Mesenteric fat pad (tissue), 1 donor: ENCODE results near the gene SYT1. TPM values are rescaled to one million over a fixed set of nuclear protein-coding genes. Genes with fewer than 3 reads are reported as not detected.

Source experiments
- DNase-seq: peaks from one replicate; pipeline ENCODE4 v3.0.0-alpha.2; 2020; ENCODE audit warnings: low spot score
- total RNA-seq: library from RNA; stranded (reverse); fragmentation: NEBNext Ultra II Directional; extraction: Animal tissue kit (Norgen Biotek cat#: 25700); gene quantifications from one replicate; pipeline ENCODE4 v1.2.1, GENCODE V29; 2021
- donor health status: DM: yes; HTN: yes; CAD: no.

The SYT1 gene
- total RNA-seq, 1 donor from 2014 or later = 0.87 TPM

DNA sequence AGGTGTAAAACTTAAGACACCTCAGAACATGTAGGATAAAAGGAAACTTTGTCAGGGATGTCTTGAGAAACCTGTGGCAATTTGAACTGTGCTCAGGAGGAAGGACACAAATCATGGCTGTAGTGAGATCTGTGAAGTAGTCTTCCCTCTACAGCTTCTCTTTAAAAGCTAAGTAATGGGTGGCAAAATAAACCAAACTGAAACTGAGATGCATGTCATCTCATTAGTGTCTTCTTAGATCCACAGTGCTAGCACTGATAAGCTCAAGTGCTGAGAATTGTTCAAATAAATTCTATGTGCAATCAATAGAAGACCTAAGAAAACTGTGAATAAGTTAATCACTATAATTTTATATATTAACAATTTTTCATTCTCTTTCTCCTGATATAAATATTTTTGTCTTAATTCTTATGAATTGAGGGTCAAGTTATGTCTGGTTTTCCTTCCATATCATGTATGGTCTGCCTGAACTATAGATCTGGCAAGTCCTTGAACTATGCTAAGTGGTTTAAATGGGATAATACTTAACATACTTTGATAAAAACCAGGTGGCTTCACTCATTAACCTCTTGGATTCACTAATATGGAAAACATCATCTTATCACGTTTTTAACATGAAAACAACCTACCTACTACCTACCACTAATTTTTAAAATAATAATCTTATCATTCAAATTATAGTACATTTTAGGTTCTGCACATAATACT lies 27.2 kb downstream of the SYT1 start:
- DNase-seq = no peak

DNA sequence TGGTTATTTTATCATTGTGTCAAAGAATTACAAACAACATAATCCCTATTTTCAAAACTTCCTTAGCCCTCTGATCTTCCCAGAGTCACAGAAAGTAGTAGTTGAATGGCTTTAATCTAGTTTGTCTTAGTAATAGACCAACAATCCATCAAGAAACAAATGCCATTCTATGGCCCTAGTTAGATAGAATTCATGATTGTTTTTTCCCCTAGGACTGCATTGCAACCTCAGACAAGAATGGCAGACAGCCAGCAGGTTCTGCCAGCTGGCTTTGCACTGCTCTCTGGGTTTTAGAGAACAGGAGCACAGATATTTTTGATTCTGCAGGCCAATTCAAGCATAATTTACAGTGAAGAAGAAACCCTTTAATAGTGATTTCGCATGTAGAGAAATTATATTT lies 33.8 kb downstream of the SYT1 start:
- no peak for DNase-seq

DNA sequence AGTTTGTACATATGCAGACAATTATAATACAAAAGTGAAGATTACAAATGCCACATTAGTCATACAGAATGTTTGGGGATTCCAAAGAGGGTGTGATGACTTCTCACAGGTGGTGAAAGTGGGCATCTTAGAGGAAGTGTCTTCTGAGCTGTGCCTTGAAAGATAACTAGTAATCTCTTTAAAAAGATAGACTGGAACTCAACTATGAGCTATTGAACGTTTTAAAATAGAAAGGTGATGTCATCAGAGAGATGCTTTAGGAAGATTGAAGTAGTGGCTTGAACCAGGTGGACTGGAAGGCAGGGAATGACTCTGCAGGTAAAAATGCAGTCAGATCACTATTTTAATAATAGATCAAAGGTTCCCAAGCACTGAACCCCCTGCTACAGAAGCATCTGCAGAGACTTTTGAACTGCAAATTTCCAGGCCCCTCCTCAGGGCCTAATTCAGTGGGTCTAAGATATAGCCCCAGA lies 50.3 kb downstream of the SYT1 start:
- no peak for DNase-seq

DNA sequence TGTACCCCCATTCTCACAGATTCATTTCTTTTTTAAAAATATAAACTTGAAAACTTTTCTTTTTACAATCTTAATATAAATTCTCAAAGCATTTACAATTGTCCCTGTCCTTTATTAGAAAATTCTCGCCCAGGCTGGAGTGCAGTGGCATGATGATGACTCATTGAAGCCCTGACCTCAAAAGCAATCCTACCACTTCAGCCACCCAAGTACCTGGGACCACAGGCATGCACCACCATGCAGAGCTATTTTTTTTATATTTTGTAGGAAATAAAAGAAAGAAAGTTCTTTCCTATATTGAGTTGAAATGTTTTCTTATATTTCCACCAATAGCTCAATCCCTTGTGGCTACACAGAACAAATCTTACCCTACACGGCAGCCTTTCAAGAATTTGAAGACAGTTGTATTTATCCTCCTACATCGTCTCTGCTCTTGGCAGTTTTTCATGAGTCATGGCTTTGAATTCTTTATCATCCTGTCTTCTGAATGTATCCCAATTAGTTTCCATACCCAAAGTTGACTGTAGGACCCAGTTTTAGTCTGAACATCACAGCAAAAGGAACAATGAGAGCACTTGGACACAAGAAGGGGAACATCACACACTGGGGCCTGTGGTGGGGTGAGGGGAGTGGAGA lies 52.4 kb downstream of the SYT1 start:
- DNase-seq = no peak

DNA sequence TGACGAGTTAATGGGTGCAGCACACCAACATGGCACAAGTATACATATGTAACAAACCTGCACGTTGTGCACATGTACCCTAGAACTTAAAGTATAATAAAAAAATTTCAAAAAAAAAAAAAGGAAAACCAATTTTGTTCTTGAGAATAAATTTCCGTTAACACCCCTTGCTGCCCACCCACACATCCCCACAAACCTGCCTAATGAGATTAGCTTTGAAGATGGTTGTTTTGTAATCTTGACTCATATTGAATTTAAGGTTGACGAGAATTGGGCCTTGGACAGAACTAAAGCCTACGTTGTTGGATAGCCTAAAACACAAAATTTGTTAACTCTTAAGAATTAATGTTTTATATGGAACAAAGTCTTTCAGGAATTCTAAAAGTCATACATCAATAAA lies 52.9 kb downstream of the SYT1 start:
- no peak for DNase-seq

DNA sequence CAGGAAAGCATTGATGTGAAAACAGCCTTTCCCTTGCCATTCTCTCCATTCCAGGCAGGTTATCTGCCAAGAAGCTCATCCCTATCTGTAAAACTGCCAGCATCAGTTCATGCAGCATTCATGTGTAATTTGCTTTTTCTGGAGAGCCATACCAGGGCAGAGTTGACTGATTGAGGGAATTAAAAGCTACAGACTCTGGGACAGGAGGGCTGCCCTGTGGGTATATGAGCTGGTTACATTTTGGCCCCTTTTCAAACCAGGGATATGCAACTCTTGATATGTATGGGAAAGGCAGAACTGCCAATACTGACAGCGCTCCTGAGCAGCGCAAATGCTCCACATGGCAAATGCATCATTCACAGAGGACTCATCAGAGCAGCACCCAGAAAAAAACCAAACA lies 53.7 kb downstream of the SYT1 start:
- no peak for DNase-seq

DNA sequence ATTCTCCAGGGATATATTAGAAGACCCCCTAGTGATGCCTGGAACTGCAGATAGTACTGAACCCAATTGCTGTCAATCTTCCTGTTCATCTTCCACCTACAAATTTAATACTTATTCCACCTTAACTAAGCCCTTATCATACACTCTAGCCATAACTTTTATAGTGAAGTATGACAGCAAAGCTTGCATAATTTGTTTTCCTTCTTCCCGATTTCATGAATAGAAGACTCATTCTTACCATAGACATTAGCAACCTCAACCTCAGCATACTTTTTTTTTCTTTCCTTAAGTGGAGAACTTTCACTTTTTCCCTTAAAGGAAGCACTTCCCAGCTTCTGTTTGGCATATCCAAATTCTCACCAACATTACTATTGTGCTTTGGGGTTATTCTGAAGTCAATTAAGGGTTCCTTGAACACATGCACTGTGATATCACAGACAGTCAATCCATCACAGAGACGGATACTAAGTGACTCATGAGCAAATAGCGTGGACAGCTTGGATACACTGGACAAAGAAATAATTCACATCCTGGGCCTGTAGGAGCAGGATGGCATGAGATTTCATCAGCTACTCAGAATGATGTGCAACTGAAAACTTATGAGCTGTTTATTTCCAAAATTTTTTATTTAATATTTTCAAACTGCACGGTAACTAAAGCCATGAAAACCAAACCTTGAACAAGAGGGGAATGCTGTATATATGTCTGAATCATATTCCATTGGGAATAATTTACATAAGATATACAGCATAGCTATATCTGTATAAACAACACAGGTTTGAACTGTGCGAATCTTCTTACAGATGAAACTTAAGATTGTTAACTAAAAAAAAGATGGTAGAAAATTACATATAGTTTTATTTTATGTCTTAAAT lies 63.9 kb downstream of the SYT1 start:
- no peak for DNase-seq

DNA sequence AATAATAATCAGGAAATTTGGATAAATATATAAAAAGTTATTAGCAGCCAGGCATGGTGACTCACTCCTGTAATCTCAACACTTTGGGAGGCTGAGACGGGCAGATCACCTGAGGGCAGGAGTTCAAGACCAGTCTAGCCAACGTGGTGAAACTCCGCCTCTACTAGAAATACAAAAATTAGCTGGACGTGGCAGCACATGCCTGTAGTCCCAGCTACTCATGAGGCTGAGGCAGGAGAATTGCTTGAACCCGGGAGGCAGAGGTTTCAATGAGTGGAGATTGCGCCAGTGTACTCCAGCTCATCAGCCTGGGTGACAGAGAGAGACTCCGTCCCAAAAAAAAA lies 64.5 kb downstream of the SYT1 start:
- DNase-seq = no peak

DNA sequence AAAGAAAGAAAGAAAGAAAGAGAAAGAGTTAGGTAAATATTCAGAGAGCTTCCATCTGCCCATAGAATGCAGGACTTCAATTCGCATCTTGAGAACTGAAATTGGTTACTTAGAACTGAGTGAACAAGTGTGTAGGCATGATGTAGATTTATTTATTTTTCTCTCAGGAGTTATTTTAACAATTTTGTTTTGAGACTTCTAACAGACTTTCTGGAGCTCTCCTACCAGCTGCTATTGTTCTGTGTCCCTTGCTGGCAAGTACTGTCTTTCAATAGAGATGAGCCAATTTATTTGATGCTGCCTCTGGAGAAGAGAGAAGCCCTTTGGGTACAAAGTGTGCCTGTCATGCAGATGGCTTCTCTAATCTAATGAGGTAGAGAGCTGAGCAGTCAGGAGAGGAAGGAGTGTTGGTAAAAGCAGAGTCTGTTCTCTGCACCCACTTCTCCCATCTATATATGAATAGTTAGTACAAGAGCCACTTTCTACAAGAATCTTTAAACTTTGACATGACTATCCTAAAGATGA lies 67.0 kb downstream of the SYT1 start:
- no peak for DNase-seq

DNA sequence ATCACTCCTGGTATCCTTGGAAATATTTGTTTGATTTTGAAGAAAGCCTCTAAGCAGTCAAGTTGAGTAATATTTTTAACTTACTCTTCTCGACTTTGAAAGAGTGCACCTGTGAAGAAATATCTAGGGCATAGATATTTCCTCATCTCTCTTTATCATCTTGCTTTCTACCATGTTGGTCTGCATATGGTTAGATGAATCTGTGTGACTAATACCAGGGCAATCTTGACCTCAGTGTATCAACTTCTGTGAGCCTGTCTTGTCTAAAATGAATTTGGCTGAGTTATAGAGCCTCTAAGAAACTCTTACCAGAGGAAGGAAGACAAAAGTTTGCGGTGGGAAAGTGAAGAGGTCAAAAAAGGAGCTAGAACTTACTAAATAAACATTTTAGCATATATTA lies 68.4 kb downstream of the SYT1 start:
- DNase-seq = no peak

DNA sequence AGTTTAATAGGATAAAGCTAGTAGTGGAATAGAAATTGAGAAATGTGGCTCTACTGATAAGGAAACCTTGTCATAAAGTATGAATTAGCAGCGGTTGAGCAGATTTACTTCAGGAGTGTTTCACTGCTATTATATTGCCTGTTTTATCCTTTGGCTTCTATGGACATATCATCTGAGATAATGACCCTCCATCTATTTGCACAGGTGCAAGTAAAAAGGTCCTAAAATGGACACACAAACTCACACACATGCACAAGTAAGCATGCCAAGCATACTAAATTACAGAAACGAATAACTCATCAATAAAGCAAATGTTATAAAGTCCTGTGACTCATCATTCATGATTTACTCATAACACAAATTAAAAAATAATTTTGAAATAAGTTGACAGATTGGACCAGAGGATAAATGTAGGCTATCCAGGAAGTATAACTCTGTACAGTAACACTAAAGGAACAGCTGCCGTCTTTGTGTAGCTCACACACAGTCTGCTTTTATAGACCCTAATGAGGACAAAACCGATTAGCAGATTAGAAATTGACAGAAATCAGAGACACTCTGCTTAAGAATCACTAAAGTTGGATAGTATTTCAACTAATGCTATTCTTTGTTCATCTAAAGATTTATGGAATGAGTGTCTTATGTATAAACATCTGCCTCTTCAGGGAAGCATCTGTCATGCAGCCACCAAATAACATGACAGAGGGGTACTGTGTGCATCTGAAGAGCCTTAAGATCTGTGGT lies 73.9 kb downstream of the SYT1 start:
- DNase-seq = no peak

DNA sequence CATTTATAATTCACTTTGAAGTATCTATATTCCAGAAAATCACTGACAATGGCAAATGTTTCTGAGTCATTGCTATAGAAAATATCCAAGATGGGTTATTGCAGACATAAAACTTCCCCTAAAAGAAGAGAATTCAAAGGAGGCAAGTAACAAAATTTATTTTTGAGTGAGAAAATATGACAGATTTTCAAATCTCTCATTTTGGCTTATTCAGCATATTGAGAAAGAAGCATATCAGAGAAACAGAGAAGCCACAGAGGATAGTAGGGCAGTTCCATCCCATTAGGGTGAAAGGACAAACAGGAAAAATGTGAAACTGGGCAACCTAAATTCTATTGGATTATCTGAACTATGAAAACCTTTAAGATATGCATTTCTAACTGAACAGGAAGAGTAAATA lies 85.0 kb downstream of the SYT1 start:
- no peak for DNase-seq

DNA sequence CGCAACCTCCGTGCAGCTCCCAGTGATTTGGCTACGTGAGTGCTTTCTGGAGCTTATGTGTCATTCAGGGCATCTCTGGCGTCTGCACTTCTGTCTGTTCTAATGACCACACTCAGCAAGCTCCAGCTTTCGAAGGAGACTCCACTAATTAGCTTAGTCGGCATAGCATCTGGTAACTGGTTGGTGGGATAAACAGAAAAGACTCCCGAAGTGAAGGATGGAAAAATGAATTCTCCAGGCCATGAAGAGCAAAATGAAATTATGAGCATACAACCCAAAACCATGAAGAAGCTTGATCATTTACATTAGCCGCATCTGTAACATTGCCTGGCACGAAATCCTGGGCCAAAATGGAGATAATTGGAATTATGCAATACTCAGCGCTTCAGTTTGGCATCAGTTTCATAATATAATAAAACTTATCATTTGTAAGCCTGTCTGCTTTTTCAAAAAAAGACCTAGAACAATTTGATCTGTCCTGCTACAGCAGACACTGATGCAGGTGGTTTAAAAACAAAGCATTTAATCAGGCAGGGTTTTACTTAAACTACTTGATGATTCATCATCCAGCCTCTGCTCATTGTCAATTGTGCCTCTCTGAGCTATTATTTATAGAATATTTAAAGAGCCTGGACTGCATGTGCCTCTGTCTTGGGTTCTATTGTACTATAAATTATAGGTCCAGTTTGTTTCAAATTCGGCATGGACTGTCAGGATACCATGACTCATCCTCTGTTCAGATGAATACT lies 87.4 kb downstream of the SYT1 start:
- no peak for DNase-seq

DNA sequence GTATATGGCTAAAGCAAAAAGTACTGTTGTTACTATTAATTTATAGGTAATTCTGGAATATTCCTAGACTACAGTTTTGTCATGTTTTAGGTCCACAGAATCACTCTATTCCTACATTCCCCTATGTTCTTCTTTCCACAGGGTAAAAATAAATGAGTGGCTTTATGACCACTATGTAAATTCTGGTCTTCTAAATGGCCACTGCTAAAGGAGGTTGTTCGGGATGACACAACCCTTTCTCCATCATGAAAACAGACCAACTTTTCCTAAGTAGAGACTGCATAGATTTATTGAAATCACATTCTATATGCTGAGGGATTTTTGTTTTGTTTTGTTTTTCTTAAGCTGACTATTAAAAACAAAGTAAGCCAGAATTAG lies 88.0 kb downstream of the SYT1 start:
- DNase-seq = no peak

DNA sequence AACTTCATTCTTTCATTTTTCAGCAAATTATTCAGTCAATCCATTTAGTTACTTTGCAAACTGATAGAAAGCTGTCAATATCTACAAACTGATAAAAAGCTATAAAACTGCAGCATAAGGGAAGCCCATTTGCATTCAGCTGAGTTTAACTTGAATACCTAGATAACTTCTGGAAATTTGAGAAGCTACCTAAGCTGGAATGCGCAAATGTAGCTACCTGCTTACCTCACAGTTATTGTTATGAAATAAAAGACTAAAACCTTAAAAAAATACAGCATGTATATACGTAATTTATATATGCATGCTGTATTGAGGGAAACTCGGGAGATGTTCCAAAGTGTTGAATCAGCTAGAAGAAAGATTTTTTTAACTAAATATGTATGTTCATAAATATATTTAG lies 94.4 kb downstream of the SYT1 start:
- DNase-seq = no peak

DNA sequence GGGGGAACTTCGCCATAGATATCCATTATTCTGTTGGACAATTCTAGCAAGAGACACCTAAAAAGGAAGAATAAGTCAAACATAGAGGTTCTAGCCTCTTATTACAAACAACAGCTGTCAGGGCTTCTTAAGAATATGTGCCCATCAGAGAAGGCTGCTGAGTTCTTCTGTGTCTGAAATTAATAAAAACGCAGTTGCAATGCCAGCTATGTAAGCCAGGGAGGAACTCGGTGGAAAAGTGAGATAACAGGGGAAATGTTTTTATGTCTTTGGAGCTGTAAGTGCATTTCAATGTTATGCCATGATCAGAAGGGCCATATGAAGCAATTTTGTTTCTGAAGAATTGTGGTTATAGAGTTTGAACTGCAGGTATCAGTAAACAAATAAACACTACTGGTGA lies 95.0 kb downstream of the SYT1 start:
- no peak for DNase-seq

DNA sequence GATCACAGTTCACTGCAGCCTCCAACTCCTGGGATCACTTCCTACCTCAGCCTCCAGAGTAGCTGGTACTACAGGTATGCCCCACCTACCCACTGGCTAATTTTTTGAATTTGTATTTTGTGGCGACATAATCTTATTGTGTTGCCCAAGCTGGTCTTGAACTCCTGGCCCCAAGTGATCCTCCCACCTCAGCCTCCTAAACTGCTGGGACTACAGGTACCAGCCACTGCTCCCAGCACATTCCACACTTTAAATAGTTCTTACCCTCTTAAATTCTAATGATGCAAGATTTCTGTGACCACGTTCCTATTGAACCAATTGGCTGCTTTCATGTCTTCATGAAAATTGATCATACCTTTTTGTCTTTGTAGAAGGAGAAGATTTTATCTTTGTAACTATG lies 96.6 kb downstream of the SYT1 start:
- DNase-seq = no peak

DNA sequence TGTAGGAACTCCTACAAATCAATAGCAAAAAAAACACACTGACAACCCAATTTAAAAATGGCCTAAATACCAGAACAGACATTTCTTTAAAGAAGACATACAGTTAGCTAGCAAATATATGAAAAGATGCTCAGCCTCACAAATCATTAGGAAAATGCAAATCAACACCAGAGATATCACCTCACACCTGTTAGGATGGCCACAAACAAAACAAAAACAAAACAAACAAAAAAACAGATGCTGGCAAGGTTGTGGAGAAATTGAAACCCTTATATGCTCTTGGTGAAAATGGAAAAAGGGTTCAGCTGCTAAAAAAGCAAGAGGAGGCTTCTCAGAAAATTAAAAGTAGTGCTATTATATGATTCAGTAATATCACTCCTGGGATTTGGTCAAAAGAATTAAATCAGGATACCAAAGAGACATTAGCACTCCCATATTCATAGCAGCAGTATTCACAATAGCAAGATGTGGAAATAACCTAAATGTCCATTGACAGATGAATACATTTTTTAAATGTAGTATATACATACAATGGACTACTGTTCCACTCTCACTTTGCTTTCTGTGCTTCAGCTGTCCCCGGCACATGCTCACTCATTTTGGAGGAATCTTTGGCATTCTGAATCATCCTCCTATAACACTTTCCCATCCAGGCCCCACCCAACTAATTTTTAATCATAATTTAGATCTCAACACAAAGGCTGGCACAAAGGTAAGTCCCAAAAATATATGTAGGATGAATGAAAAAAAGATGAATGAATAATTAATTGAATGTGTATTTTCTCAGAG lies 99.1 kb downstream of the SYT1 start:
- no peak for DNase-seq

DNA sequence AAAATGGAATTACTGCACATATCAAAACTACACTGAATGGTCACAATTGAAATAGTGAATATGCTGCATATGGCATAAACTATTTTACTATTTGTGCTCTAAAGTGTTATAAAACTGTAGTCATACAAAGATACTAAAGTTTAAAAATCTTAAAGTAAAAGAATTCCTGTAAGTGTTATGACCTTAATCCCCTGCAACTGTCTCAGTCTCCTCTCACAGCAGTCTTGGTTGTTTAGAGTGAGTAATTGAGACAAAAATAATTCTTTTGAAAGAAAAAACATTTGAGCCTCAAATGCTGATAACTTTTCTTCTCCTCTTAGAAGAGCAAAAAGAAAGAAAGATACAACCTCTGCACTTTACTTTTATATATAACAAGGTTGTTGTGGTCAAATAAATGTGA lies 99.9 kb downstream of the SYT1 start:
- no peak for DNase-seq

DNA sequence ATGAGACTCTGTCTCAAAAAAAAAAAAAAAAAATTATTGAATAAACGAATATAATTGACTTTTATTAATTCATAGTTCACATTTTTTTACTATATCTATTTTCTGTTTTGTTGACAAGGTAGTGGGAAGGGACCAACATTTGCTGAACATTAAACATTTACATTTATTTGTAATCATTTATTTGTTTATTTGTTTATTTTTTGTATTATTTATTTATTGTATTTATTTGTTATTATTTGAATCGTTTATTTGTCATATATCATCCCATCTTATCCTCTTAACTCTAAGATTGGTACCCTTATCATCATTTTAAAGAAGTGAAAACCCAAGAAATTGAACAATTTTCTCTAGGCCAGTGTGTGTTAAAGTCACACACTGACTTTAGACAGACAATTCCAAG lies 101.5 kb downstream of the SYT1 start:
- no peak for DNase-seq
